Right kidney (tissue), 1 donor: Measurements from ENCODE around the gene KIAA1755.
"Not testable (repeated sequence)": the region's sequence is repeated elsewhere in the genome, so short reads cannot be mapped to it uniquely, and the experiment has no call there.

Source experiments
- DNase-seq: peaks from one replicate; pipeline ENCODE4 v3.0.0-alpha.2; 2016

Gene KIAA1755

GRCh38 chr20:38260025-38260377, 534 bp downstream of the KIAA1755 start:
- no peak for DNase-seq

GRCh38 chr20:38258545-38259215, 1.9 kb downstream of the KIAA1755 start:
- no peak for DNase-seq

- DNase-seq = no peak
Observed at GRCh38 chr20:38256966-38257365, 3.6 kb downstream of the KIAA1755 start.

- DNase-seq = no peak
Observed at GRCh38 chr20:38256021-38256420, 4.5 kb downstream of the KIAA1755 start.

- no peak for DNase-seq
Observed at GRCh38 chr20:38255393-38255792, 5.1 kb downstream of the KIAA1755 start.

- not testable (repeated sequence) for DNase-seq
Observed at GRCh38 chr20:38254621-38255020, 5.9 kb downstream of the KIAA1755 start.

GRCh38 chr20:38253571-38253970, 7.0 kb downstream of the KIAA1755 start:
- no peak for DNase-seq

- DNase-seq = no peak
Observed at GRCh38 chr20:38252292-38253288, 7.9 kb downstream of the KIAA1755 start.

- not testable (repeated sequence) for DNase-seq
Observed at GRCh38 chr20:38251441-38251840, 9.1 kb downstream of the KIAA1755 start.

GRCh38 chr20:38250609-38251008, 9.9 kb downstream of the KIAA1755 start:
- DNase-seq = no peak

GRCh38 chr20:38249536-38250310, 10.8 kb downstream of the KIAA1755 start:
- no peak for DNase-seq

- DNase-seq = no peak
Observed at GRCh38 chr20:38248133-38248532, 12.4 kb downstream of the KIAA1755 start.

- DNase-seq = not testable (repeated sequence)
Observed at GRCh38 chr20:38247725-38248124, 12.8 kb downstream of the KIAA1755 start.

GRCh38 chr20:38247166-38247509, 13.4 kb downstream of the KIAA1755 start:
- no peak for DNase-seq

GRCh38 chr20:38246357-38247165, 14.0 kb downstream of the KIAA1755 start:
- DNase-seq = no peak

- DNase-seq = no peak
Observed at GRCh38 chr20:38245753-38246152, 14.8 kb downstream of the KIAA1755 start.

- no peak for DNase-seq
Observed at GRCh38 chr20:38243709-38244020, 16.9 kb downstream of the KIAA1755 start.

GRCh38 chr20:38242848-38243708, 17.5 kb downstream of the KIAA1755 start:
- DNase-seq = no peak

GRCh38 chr20:38241201-38241600, 19.3 kb downstream of the KIAA1755 start:
- no peak for DNase-seq

GRCh38 chr20:38239441-38239840, 21.1 kb downstream of the KIAA1755 start:
- no peak for DNase-seq

GRCh38 chr20:38238829-38239228, 21.7 kb downstream of the KIAA1755 start:
- DNase-seq = no peak
